Superior temporal gyrus (tissue), 1 donor: ENCODE measurements around the gene HK1.
A peak's percentile ranks its signal among the peaks of the same experiment; 100 is the strongest.
"Not testable (repeated sequence)": the region's sequence is repeated elsewhere in the genome, so short reads cannot be mapped to it uniquely, and the experiment has no call there.

Experiments
- DNase-seq: peaks from one replicate; pipeline ENCODE4 v3.0.0-alpha.2; 2016; ENCODE audit errors: extremely low spot score

HK1 gene

GRCh38 chr10:69278446-69278963, at the start of gene HK1:
TSS of gene HK1 (plus strand) at chr10:69278496.
- DNase-seq, result no peak

DNA sequence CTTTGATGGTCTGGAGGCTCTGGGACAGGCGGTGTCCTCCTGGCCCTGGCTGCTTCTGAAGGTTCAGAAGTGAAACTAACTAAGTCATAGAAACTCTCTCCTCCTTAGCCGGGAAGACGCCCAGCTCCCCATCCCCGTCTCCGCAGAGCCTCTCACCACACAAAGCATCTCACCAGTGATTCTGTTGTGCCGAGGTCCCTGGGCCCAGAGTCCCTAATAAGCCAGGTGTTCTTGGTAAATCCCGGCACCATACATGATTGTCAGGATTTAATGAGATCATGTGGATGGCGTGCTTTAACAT, 48.7 kb upstream of the HK1 start:
- no peak for DNase-seq

DNA sequence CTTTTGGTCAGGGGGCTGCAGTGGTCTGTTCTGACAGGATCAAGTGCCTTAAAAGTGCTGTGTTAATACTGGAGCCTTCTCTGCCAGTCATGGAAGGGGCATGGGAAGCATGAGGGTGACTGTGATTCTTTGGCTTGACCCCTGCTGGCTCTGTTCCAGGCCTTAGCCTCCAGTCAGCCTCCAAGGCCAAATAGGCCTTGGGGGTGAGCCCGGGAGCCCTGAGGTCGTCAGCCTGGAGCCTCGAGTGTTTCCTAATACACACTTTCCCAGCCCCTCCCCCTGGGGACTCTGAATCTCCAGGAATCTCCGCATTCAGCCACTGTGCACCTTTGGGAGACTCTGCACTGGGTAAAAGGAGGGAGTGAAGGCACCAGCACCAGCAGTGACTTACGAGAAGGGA, 48.2 kb upstream of the HK1 start:
- no peak for DNase-seq

DNA sequence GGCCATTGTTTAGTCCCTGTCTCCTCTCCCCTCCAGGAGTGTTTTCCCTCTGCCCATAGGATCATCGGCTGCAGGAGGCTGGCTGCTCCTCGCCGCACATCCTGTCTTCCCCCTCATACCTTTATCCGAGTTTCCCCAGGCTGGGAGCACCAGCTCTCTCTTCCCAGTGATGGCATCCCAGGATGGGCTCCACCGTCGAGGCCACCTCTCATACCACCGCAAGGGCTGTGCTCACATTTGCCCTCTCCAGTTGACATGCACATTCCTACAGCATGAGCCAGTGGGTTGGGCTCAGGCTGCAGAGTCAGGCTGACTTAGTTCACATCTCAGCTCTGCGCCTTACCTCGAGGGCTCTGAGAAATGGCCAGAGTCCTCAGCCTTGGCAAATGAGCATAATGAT, 46.0 kb upstream of the HK1 start:
- DNase-seq, result no peak

GRCh38 chr10:69232736-69233480, 45.4 kb upstream of the HK1 start:
- no peak for DNase-seq

GRCh38 chr10:69234447-69234846, 43.8 kb upstream of the HK1 start:
- no peak for DNase-seq

DNA sequence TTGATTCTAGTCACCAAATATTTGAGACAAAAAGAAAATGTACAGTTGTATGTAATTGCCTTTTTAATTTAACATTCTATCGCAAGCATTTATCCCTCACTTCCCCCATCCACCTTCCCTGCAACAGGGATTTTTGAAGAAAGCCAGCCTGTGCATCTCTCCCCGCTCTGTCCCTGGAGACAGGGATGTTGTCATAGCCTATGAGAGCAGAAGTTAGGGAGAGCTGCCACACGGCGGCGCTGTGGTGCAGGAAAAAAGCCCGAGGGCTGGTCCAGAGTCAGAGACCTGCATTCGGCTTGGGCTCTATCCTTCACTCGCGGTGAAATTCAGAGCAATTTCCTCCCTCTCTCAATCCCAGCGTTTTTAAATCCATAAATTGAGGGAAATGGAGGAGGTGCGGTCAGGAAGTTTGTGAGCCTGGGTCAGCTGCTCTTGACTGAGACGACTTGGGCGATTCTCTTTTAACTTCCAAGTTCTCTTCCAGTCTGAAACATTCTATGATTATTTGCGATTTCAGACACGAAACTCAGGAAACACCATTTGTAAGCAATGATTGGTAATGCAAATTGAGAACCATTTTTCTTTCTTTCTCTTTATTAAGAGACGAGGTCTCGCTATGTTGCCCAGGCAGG, 40.7 kb upstream of the HK1 start:
- DNase-seq, result peak; percentile 96

DNA sequence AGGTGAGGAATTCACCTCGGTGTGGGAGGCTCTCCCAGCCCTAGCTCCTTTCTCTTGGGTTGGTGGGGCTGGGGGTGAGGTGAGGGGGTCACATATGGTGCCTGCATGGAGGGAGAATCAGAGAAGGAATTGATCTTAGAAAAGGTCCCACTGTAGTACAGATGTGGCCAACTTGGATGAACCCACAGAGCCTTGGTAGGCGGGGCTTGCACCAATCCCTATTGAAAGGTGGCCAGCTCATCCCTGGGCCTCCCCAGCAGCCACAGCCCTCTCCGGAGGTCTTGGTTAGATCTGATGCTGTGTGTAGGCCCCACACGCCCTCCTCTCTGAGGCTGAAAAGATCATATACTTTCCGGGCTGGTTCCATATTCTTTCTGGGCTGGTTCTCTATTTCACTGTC, 39.2 kb upstream of the HK1 start:
- no peak for DNase-seq

DNA sequence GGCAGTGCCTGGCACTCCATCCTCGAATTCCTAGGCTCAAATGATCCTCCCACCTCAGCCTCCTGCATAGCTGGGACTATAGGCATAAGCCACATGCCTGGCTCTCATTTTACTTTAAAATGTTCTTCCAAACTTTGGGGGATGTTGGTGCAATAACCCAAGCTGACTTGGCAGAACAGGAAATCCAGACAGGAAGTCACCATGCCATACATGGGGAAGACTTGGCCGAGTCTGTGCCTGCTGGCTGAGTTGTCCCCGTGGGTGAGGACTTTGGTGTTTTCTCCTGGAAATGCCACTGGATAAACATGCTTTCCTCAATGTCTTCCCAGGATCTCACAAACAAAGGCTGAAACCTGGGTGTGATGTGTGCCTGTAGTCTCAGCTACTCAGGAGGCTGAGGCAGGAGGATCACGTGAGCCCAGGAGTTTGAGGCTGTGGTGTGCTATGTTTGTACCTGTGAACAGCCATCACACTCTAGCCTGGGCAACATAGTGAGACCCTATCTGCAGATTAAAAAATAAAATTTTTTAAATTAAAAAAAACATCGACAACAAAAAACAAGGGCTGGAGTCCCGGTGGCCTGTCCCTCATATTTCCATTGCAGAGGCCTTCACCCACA, 38.4 kb upstream of the HK1 start:
- DNase-seq, result no peak

DNA sequence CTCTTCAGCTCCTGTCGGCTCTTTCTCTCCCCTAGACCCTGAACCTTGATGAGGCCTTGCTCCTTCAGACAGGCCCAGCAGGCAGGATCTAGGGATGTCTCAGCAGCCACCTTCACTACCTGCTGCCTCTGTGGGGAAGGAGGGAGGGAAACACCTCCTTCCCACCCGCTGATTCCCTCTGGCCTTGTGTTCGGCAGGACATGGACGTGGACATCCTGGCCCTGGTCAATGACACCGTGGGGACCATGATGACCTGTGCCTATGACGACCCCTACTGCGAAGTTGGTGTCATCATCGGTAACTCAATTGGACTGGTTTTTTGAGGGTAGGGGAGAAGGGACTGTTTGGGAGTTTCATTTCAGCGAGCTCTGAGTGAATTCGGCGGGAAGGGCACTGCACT, 37.8 kb upstream of the HK1 start:
- no peak for DNase-seq

DNA sequence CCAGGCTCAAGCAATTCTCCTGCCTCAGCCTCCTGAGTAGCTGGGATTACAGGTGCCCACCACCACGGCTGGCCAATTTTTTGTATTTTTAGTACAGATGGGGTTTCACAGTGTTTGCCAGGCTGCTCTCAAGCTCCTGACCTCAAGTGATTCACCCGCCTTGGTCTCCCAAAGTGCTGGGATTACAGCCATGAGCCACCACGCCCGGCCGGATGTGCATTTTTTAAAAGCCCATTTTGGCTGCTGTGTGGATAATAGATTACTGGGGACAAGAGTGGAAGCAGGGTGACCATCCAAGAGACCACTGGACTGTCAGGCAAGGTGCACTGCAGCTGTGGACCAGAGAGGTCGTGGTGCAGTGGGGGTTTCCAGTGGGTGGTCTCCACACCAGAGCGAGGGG, 36.7 kb upstream of the HK1 start:
- no peak for DNase-seq

DNA sequence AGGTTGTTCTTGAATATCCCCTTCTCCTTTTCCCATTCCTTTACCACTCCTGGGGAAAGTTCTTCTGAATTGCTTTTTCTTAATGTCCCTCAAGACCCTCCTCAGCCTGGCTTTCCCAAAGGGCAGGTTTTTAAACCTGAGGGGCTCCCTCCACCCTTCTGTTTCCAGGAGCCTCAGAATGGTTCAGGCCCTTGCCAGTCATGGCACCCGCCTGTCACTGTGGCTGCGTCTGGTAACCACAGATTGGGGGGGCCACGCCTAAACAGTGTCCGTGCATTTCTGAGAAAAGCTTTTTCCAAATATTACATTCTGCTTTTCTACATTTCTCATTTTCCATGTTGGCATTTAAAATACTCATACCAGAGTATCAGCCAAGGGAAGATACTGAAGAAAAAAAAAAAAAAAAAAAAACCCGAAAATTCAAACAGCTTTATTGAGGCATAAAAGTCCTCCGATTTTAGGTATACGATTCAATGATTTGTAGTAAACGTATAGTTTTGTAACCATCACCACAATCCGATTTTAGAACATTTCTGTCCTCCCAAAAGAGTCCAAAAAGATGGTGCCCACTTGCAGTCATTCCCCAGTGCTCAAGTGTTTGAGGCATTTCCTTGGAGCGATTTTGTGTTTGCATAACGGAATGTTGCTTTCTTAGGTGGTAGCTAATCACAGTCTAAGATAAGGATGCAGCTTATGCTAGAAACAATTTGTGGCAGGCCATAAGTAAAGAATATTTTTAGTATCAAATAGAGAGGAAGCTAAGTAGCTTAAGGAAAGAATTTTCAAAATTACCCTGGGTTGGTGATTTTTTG, 36.0 kb upstream of the HK1 start:
- DNase-seq, result no peak

DNA sequence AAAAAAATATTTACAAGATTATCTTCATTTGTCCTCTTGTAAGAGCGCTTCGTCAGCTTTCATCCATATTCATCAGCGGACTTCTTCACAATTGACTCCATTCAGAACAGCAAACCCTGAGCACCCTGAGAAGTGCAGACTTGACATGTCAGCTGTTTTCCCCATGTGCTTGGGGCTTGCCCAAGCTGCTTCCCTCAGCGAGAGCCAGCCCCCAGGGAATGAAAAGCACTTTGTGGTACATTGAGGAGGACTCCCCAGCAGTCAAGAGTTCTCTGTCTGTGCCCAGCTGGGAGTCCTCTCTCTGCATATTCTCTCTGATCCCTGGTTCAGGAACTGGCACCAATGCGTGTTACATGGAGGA, 35.5 kb upstream of the HK1 start:
- DNase-seq, result peak; percentile 90

DNA sequence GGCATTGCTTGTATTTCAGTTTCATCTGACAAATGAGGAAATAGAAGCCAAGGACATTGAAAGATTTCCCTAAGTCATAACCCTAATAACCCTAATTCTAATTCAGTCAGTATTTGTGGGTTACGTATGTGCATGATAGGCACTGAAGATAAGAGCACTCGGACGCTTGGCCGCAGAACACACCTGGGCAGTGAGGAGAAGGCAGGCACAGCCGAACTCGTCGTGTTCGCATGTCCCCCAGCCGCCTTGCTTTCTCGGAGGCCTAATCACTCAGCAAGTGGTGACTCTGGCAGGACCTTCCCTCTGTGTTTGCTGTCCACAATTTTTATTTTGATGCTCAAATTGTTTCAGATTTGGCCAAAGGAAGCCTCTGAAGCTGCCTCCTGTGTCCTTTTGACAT, 34.5 kb upstream of the HK1 start:
- no peak for DNase-seq

GRCh38 chr10:69246036-69246435, 32.3 kb upstream of the HK1 start:
- no peak for DNase-seq

DNA sequence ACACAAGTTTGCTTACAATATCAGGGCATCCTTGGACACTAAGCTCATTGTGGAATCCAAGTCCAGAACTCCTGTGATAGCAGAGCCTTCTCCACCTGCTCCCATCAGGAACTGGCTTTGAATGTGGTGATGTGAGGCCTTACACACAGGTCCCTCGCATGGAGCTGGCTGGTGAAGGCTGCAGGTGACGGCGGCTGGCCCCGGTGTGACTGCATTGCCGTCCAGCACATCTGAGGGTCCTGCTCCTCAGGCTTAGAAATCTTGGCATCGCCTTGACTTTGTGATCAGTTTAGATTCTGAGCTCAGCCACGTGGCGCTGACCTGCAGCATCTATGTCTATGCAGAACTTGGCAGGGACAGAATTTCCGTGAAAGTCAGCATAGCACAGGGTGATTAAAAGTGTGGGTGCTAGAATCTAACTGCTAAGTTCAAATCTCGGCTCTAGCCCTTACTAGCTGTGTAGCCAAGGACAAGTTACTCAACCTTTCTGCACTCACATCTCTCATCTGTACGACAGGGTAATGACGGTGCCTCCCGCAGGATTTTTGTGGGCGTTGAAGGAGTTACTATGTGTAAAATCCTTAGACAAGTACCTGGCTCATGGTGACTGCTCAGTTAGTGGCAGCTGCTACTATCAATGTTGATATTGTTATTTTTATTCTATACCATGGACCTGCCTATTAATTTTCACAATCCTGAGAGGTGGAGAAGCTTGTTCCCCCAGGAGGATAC, 31.5 kb upstream of the HK1 start:
- DNase-seq, result no peak

DNA sequence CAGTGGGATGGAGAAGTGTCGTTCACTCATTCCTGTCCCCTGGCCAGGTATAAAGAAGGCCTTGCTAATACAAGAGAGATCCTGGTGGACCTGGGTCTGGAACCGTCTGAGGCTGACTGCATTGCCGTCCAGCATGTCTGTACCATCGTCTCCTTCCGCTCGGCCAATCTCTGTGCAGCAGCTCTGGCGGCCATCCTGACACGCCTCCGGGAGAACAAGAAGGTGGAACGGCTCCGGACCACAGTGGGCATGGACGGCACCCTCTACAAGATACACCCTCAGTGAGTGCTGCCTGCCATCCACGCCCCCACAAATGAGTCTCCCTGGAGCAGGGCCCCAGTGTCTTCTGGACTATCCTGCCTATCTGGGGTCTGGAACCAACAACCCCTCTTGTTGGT, 31.0 kb upstream of the HK1 start:
- DNase-seq, result no peak

- DNase-seq, result no peak
These were observed 30.1 kb upstream of the HK1 start for GRCh38 chr10:69248117-69248730.

DNA sequence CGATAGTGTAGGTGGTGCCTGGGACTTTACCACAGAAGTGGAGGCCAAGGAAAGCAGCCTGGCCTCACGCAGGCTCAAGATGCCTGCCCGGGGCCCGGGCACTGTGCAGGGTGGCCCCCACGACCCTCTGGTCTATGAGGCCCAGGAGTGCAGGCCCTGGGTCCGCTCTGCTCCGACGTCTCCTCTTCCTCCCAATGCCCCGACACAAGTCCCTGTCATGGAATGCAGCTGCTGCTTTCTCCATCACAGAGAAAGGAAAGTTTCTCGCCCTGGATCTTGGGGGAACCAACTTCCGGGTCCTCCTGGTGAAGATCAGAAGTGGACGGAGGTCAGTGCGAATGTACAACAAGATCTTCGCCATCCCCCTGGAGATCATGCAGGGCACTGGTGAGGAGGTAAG, 28.3 kb upstream of the HK1 start:
- no peak for DNase-seq

GRCh38 chr10:69251417-69251816, 26.9 kb upstream of the HK1 start:
- not testable (repeated sequence) for DNase-seq

DNA sequence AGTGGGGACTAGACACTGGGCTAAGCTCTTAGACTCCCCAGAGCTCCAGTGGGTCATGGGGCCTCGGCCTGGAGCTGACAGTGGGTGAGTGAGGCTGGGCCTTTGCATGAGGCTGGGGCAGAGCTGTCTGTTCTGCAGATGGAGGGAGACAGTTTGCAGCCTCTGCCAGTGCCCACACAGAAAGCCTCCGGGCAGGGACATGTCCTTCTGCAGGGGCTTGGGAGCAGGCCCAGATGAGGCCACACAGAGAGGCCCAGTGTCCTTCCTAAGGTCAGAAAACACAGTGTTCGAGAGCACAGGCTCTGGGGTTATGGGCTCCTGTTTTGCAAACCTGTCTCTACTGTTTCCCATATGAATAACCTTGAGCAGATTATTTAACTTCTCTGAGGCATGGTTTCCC, 25.1 kb upstream of the HK1 start:
- DNase-seq, result no peak
